HG03175 (cell line): ENCODE results near the gene FMN1.

Experiments
- ATAC-seq: cut with Tn5 transposase; IDR thresholded peaks from one replicate; pipeline ENCODE4 v1.9.1; 2021; ENCODE audit warnings: mild to moderate bottlenecking, moderate library complexity; ENCODE audit not compliant: unreplicated experiment

FMN1 gene

GRCh38 chr15:33194704-33195670, at the start of gene FMN1:
Gene FMN1, minus strand, starts transcription at chr15:33194714. Its CDS starts 39,800 bp downstream, at chr15:33154914.
- peak; percentile 97 for ATAC-seq

GRCh38 chr15:33243869-33244268, 49.4 kb upstream of the FMN1 start:
- no peak for ATAC-seq

GRCh38 chr15:33243393-33243792, 48.9 kb upstream of the FMN1 start:
- no peak for ATAC-seq

- no peak for ATAC-seq
These were observed 48.2 kb upstream of the FMN1 start for GRCh38 chr15:33242669-33243191.

GRCh38 chr15:33242165-33242564, 47.7 kb upstream of the FMN1 start:
- ATAC-seq: no peak

- no peak for ATAC-seq
These were observed 42.5 kb upstream of the FMN1 start for GRCh38 chr15:33236841-33237509.

- no peak for ATAC-seq
These were observed 39.5 kb upstream of the FMN1 start for GRCh38 chr15:33234020-33234461.

GRCh38 chr15:33226559-33227181, 32.2 kb upstream of the FMN1 start:
- peak; percentile 98 for ATAC-seq

GRCh38 chr15:33218071-33218491, 23.6 kb upstream of the FMN1 start:
- no peak for ATAC-seq

- ATAC-seq: no peak
These were observed 21.7 kb upstream of the FMN1 start for GRCh38 chr15:33215941-33216872.

GRCh38 chr15:33211176-33211808, 16.8 kb upstream of the FMN1 start:
- no peak for ATAC-seq

- ATAC-seq: no peak
These were observed 15.3 kb upstream of the FMN1 start for GRCh38 chr15:33209575-33210481.

- ATAC-seq: no peak
These were observed 13.1 kb upstream of the FMN1 start for GRCh38 chr15:33207646-33208045.

GRCh38 chr15:33206366-33206765, 11.9 kb upstream of the FMN1 start:
- ATAC-seq: no peak

GRCh38 chr15:33204926-33205325, 10.4 kb upstream of the FMN1 start:
- ATAC-seq: no peak

GRCh38 chr15:33204087-33204486, 9.6 kb upstream of the FMN1 start:
- ATAC-seq: no peak

GRCh38 chr15:33201491-33202231, 7.1 kb upstream of the FMN1 start:
- peak; percentile 89 for ATAC-seq

- no peak for ATAC-seq
These were observed 6.4 kb upstream of the FMN1 start for GRCh38 chr15:33200903-33201302.
